Endothelial cell of umbilical vein (primary cell): ENCODE results near the gene ARHGEF19.
"Not testable (repeated sequence)": the region's sequence is repeated elsewhere in the genome, so short reads cannot be mapped to it uniquely, and the experiment has no call there.

ENCODE experiments used
- CTCF ChIP-seq, 2 donors: IDR thresholded peaks; 1 replicate in 1 of 2; 2 replicates in 1 of 2; pipeline ENCODE4 v1.5.1; 2011; ENCODE audit warnings: low read length in 2 of 2, mild to moderate bottlenecking in 2 of 2, moderate library complexity in 2 of 2, control low read depth in 1 of 2, inconsistent platforms in 1 of 2, low read depth in 1 of 2; ENCODE audit not compliant: insufficient read depth in 1 of 2; ENCODE audit errors: extremely low read depth in 1 of 2
- MAX ChIP-seq: IDR thresholded peaks from 2 replicates; pipeline ENCODE4 v1.6.1; 2011; ENCODE audit not compliant: insufficient read depth, insufficient read length
- POLR2A ChIP-seq: IDR thresholded peaks from 2 replicates; pipeline ENCODE4 v1.6.1; 2012; ENCODE audit warnings: low read depth, mild to moderate bottlenecking, control low read depth, low read length

GRCh38 chr1:16213544-16213943 is 1.1 kb upstream of the ARHGEF19 start:
- TF ChIP-seq POLR2A; MAX; CTCF (IDR thresholded peaks at IDR 0.05; ENCODE audit: extremely low read depth in 1 of 2, insufficient read depth in 1 of 2, low read depth in 1 of 2, low read length in 2 of 2): not testable (repeated sequence)
